DMS53 treated with DMSO at 0.1 percent for 48 hours (cell line): Measurements from ENCODE around the gene IFT74.
"Not testable (repeated sequence)": the region's sequence is repeated elsewhere in the genome, so short reads cannot be mapped to it uniquely, and the experiment has no call there.

Experiments used
- DNase-seq: peaks from one replicate; lab custom pipeline; 2025; ENCODE audit not compliant: unreplicated experiment; lab: John Stamatoyannopoulos, UW

Gene IFT74

GRCh38 chr9:27065288-27065687 is 109.1 kb downstream of the IFT74 start:
- DNase-seq: no peak

GRCh38 chr9:27073841-27074728 is 117.9 kb downstream of the IFT74 start:
- DNase-seq: no peak

- no peak for DNase-seq
Measured at GRCh38 chr9:27078685-27079084, 122.5 kb downstream of the IFT74 start.

GRCh38 chr9:27085456-27085855 is 129.2 kb downstream of the IFT74 start:
- DNase-seq: no peak

GRCh38 chr9:27086818-27087680 is 130.8 kb downstream of the IFT74 start:
- no peak for DNase-seq

- DNase-seq: no peak
Measured at GRCh38 chr9:27088981-27089380, 132.8 kb downstream of the IFT74 start.

- no peak for DNase-seq
Measured at GRCh38 chr9:27089706-27090105, 133.5 kb downstream of the IFT74 start.

- DNase-seq: no peak
Measured at GRCh38 chr9:27090231-27090630, 134.0 kb downstream of the IFT74 start.

GRCh38 chr9:27090711-27091110 is 134.5 kb downstream of the IFT74 start:
- no peak for DNase-seq

- not testable (repeated sequence) for DNase-seq
Measured at GRCh38 chr9:27092496-27092895, 136.3 kb downstream of the IFT74 start.

- not testable (repeated sequence) for DNase-seq
Measured at GRCh38 chr9:27093384-27094067, 137.3 kb downstream of the IFT74 start.

- no peak for DNase-seq
Measured at GRCh38 chr9:27094640-27095298, 138.6 kb downstream of the IFT74 start.

- no peak for DNase-seq
Measured at GRCh38 chr9:27107241-27107640, 151.0 kb downstream of the IFT74 start.

GRCh38 chr9:27108981-27109541 is 152.8 kb downstream of the IFT74 start, which contains the start of gene TEK:
TSS of gene TEK (plus strand) at chr9:27109225. CDS start at chr9:27109591, 366 bp downstream.
- no peak for DNase-seq

- no peak for DNase-seq
Measured at GRCh38 chr9:27109621-27110020, 153.4 kb downstream of the IFT74 start.

- DNase-seq: no peak
Measured at GRCh38 chr9:27110181-27110580, 154.0 kb downstream of the IFT74 start.

GRCh38 chr9:27112235-27112634 is 156.0 kb downstream of the IFT74 start:
- DNase-seq: no peak
